ENCODE data around the gene MAVS.

Gene MAVS

DNA sequence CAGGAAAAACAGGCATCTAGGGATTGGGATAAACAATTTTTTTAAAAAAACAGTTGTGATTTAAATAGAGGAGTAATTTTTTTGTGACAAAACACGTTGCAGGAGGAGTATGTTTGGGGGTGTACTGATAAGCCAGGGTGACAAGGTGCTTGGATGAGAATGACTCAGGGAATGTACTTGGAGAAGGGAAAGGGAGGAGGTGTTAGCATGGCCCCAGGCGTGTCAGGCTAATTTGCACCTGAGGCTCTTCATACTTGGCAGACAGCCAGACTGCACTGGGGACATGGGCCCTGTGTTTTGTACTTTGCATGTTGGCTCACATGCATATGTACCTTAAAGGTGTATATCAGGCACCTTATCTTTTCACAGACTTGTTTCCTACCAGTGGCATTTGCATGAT lies 65.3 kb downstream of the MAVS start:
- no peak for DNase-seq (ENCODE audit: low read depth)

DNA sequence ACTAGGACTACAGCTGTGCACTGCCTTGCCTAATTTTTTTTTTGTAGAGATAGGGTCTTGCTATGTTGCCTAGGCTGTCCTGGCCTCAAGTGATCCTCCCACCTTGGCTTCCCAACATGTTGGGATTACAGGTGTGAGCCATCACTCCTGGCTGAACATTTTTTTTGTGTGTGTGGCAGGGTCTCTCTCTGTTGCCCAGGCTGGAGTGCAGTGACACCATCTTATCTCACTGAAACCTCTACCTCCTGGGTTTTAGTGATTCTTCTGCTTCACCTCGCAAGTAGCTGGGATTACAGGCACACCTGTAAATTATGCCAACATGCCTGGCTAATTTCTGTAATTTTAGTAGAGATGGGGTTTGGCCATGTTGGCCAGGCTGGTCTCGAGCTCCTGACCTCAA lies 67.8 kb downstream of the MAVS start:
- no peak for DNase-seq (ENCODE audit: low read depth)

DNA sequence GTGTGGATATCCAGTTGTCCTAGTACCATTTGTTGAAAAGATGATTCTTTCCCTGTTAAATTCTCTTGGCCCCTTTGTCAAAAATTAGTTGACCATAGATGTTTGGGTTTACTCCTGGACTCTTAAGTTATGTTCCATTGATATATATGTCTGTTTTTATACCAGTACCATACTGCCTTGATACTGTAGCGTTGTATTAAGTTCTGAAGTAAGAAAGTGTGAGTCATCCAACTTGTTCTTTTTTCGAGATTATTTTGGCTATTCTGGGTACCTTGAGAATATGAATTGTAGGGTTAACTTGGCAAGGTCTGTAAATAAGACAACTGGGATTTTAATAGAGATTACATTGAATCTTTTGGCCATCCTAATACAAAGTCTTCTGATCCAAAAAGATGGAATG lies 69.1 kb downstream of the MAVS start:
- DNase-seq (ENCODE audit: low read depth), result no peak

DNA sequence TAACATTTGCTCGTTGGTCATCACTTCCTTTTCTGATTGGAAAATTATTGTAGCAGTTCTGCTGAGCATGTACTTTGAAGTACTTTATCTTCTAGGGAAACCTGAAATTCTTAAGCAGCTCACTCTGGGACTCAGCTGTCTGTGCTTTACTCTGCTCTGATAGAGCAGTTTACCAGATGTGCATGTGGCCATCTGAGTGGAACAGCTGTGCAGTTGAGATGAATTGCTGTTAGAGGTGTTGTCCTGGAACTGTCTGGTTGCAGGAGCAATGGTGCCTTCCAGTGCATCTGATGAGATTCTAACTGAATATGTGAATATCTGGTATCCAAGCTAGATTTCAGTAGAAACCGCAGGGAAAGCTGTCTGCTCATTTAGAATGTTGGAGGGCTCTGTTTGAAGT lies 69.7 kb downstream of the MAVS start:
- no peak for DNase-seq (ENCODE audit: low read depth)

DNA sequence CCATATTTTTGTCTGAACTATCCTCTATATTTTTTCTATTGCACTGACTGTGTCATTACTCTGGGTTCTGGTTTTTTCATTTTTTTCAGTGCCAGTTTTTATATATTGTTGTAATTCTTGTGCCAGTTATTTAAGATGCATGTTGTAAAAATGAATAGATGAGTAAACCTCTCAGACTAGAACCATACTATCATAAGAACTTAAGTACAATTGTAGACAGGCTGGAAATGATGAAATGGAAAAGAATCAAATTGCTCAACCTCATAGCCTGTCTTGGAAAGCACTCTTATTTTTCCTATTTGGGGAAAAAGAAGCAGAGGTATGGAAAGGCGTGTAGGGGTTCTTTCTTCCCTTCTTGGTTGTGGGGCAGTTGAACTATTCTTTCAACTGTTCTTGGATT lies 72.7 kb downstream of the MAVS start:
- peak; percentile 85 for DNase-seq (ENCODE audit: low read depth)

DNA sequence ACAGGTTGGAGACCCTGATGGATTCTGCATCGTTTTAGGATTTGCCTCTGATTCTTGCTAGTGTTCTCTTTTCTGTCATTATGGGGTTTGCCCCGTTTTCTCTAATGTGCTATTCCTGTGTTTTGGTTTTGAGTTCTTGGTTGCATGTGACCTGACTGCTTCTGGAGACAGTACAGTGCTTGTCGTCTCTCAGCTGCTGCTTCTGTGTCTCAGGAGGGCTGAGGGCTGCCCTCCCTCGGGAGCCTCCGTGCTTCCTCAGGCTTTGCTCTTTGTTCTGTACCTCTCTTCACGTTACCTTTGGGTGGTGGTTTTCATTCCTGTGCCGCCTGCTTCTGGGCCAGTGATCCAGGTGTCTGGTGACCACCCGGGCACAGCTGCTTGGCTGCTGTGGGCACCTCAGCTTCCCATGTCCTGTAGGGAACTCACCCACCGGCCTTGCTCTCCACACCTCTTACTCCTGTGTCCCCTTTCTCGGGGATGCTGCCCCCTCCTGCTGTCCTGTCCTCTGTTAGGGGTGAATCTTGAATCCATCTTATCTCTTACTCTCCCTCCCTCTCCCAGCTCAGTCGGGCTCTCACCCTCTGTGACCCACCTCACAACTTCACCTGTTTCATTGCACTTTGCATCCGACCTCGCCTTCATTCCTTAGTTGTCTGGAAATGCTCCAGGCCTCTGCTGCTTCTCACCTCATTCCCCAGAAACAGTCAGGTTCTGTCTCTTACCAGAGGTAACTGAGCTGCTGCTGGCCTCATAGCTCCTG lies 75.8 kb downstream of the MAVS start:
- no peak for DNase-seq (ENCODE audit: low read depth)

DNA sequence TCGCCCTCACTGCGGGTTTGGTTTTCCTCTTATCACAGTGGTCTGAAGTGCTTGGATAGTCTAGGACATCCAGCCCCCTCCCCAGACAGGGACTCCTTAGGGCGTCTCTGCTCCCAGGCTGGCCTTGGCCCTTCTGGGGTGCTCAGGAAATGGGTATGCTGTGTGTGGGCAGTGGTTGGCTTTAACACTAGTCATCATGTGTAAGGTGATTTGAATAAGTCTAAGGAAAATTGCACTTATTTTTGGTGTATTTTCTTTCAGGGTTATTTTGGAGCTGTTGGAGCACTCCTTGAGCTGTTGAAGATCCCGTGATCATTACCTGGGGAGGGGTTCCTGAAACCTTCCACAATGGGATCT lies 76.3 kb downstream of the MAVS start:
- no peak for DNase-seq (ENCODE audit: low read depth)

DNA sequence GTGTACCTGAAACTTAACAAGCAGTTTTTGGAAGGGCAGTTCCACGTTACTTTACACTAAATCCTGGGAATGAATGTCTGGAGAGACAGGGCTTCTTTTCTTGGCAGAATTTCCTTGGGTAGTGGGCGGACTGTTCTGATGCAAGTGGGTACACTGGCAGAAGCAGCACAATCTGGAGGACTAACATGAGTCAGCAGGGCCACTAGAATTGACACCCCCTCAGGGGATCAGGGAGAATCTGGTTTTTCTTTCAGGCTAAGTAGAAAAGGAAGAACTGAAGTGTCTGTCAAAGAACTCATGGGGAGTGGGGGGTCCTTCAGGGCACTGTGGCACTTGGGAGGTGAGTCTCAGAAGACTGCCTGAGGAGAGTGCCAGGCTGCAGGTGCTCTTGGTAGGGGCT lies 77.2 kb downstream of the MAVS start:
- peak; percentile 57 for DNase-seq (ENCODE audit: low read depth)

DNA sequence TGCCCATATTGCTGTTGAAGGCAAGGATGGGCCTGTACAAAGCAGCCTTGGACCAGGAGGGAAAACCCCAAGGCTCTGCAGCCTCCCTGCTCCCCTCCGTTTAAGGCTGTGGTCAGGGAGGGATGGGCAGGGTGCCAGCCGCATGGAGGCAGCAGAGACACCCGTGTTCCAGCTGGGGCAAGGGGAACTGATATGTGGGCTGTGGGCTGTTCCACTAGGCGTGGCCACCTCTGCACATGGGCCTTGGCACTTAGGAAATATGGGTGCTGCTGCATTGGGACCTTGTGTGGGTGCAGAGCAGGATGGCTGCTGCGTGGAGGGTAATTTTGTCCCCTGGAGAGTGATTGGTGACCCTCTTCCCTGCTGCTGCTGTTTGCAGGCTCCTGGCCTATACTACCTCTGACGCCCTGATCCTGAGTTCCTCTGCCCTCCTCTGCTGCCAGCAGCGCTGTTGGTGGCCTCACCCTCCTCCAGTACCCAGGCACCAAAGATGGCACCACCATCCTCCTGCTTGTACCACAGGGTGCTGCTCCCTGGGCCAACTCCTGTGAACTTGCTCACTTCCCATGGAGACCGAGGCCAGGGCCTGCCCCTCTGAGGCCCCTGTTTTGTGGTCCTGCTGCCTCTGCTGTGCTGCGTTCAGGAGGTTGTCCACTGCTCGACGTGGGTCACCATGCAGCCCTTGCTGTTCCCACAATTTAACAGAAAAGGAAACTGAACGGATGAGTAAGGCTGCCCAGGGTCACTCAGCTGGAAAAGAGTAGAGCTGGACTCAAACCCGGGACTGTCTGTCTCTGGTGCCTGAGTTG lies 77.9 kb downstream of the MAVS start:
- DNase-seq (ENCODE audit: low read depth), result no peak

DNA sequence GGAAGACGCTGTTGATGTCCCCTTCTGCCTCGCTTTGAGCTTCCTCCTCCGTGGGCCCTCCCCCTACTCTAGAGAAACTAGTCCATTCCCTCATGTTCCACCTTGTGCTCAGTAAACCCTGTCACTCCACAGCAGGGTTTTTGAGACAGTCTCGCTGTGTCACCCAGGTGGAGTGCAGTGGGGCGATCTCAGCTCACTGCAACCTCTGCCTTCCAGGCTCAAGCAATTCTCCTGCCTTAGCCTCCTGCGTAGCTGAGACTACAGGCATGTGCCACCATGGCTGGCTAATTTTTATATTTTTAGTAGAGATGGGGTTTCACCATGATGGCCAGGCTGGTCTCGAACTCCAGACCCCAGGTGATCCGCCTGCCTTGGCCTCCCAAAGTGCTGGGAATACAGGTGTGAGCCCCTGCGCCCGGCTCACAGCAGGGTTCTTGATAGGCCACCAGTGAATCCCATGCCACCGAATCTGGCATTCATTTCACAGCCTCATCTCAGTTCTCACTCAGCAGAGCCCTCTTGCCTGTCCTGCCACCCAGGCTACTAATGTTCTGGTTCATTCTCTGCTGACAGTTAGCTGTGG lies 78.6 kb downstream of the MAVS start:
- DNase-seq (ENCODE audit: low read depth), result no peak
